CD4-positive, alpha-beta T cell treated with Interleukin-12 subunit alpha and Interleukin-12 subunit beta, for 1 hour (primary cell): ENCODE measurements around the gene CDH13.

Experiments
- DNase-seq: peaks from one replicate; pipeline ENCODE4 v3.0.0-alpha.2; 2020

CDH13 gene

DNA sequence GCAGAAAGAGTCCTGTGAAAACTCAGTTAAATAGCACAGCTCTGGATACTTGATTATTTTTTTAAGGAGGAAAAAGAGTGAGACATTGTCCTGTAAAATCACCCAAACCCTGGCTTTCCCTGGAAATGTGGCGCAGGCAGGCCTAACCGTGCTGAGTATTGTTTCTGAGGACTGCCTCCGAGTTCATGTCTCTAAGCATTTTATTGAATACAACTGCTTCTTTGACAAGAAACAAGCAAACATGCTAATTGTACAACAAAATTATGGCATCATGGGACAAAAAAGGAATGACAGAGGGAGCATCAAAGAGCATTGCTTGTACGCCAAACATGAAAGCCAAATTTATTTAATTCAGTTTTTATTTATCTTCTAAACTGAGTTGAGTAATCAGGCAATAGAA is 1116.5 kb downstream of the CDH13 start:
- no peak for DNase-seq

DNA sequence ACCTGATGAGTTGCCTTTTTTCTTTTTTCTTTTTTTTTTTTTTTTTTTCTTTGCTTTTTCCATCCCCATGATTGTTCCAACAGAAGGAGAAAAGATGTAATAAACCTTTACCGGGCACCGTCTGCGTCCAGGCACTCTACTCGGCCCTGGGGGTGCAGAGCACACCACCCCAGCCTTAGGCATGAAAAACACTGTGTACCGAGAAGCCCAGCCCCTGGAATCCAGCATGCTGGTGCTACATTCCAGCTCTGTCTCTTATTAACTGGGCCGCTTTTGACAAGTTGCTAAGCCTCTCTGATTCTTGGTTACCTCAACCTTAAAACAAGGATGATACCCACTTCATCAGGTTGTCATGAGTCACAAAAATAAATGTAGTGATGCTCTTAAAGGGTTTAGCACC is 1117.0 kb downstream of the CDH13 start:
- DNase-seq, result no peak

DNA sequence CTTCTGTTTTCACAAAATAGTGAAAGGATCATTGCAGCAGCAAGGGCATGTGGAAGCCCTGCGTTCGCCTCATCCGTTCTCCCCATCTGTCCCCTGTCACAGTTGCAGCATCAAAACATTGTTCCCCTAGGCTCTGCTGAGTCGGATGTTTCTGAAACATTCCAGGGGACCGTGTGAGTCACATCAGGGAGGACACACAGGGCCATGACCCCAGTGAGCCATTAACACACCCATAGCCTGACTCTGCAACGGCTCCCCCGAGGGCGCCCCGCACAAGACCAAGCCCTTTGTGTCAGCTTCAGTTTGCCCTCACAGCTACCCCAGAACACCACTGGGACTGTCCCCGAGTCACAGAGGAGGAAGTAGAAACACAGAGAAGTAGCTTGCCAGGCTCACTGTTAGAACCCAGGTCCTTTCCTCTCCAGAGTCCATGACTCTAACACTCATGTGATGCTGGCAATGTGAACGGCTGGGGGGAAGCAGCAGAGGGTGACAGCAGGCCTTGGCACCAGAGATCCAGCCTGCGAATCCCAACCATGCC is 1117.7 kb downstream of the CDH13 start:
- DNase-seq, result peak; percentile 6

DNA sequence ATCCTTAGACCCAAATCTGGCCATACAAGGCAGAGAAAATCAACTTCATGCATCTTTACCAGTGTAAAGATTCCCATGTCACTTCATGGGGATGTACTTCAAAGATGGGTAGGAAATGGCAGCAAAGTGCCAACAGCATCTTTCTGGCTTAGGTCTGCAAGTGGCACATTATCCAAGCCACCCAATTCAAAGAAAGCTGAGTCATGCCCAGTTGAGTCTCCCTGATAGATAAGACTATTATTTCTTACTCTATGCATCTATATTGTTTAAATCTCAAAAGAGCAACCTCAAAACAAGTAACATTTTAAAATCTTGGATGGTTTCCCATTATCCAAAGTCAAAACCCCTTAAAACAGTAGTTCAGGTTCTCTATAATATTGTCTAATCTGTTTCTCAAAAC is 1119.8 kb downstream of the CDH13 start:
- DNase-seq, result no peak

DNA sequence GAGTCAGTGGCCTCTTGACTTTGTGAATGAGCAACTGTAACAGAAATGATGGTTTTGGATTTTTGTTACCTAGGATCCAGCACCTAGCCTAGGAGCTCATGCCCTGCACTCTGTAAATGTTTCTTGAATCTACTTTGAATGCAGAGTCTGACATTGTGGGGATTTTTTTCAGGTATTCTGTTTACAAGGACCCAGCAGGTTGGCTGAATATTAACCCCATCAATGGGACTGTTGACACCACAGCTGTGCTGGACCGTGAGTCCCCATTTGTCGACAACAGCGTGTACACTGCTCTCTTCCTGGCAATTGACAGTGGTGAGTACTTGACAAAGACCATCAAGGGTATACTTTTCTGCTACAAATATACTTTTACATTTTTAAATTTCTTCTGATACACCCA is 1121.2 kb downstream of the CDH13 start:
- DNase-seq, result no peak

DNA sequence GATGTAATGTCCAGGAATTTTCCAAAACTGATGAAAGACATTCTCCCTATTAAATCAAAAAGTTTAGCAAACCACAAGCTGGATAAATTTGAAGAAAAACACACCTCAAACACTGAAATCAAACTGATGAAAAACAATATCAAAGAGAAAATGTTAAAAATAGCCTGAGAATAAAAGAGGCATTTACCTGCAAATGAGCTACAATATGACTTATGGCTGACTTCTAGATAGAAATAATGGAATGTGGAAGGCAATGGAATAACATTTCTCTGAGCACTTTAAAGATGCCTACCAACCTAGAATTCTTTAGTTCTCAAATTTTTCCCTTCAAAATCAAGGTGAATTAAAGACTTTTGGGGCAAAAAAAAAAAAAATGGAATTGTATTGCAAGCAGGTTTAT is 1128.6 kb downstream of the CDH13 start:
- DNase-seq, result no peak

DNA sequence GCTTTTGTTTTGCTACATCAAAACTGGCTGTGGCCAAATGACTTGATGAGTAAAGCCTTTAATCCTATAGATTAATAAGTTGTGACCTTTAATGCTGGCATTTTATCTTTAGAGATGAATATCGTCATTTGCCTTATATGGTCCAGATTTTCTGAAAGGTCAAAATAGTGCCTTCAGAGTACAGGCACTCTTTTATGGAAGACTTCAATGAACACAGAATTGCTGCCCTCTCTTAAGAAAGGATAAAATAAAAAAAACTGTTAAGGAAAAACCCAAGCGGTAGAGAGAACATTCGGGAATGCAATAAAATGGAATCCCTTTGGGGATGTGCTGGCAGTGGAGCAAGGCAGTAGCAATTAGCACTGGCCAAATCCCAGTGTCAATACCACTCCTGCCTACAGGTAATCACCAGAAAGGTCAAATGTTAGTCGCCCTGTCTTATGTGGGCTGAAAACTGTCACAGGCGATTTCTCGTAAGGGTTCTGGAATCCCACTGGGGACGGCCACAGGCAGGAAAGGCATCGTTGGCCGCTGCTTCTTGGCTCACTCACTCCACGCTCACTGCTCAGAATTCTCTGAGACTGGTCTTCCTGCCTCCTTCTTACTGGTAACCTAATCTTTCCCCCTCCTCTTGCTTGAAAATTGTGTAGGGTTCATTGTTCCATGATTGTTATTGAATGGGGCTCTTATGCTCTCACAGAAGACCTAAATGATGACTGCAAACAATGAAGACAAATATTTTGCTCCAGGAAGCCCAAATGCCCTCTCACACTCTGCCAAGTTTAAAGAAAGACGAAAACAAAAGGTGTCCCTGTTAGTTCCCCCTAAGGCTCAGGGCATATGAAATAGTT is 1135.6 kb downstream of the CDH13 start:
- no peak for DNase-seq

DNA sequence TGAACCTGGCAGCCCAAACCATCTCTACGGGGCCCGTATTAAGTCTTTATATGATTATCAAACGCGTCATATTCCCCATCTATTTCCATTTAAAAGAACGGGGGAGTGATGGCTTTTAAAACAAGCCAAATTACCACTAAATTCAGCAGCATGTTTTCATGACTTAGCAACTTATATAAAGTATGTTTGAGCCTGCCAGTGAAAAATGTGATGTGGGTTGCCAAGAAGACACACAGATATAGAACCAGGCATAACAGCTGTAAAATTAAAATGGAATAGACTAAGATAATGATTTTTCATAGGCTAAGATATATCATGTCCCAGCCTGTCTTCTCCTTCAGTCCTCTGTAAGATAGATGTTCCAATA is 1136.2 kb downstream of the CDH13 start:
- DNase-seq, result no peak

DNA sequence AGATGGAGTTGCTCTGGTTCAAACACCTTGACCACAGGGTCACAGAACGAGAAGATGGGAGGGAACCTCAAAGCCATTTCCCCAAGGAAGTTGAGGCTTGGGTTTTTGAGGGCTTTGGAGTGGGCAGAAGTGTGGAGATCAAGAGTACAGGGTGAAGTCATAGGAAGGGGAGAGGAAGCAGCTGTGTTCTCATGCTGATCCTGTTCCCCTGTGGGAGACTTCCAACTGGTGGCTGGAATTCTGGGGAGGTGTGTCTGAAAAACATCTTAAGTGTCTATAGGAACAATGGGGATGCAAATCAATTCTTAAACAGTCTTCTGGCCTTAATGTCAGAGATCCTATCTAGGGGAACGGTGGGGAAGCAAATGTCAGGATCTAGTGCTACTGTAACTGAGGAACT is 1142.2 kb downstream of the CDH13 start:
- no peak for DNase-seq

DNA sequence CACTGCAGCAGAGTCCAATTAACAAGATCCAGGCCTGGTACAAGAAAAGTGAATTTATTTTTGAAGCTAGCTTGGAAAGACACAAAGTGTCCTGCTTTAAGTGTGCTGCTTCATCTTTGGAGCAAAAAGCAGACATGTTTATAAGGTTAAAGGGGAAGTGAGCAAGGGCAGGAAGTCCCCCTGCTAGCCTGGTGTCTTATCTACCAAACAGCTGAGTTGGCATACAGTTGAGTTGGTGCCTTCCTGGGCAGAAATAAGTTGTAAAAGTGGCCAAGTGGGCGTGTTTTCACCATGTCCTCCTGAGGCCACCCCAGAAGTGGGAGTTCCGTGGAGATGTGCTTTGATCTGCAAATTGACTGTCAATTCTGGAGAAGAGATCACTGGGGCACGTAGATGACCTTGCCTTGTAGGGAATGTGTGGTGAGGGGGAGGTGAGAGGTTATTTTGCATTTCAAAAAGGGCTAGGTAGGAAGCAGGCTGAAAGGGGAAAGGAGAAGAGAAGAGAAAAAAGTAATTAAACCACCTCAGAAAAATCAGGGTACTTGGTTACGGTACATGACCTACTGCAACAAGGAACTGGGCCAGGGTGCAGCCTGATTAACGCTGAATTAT is 1142.7 kb downstream of the CDH13 start:
- no peak for DNase-seq

DNA sequence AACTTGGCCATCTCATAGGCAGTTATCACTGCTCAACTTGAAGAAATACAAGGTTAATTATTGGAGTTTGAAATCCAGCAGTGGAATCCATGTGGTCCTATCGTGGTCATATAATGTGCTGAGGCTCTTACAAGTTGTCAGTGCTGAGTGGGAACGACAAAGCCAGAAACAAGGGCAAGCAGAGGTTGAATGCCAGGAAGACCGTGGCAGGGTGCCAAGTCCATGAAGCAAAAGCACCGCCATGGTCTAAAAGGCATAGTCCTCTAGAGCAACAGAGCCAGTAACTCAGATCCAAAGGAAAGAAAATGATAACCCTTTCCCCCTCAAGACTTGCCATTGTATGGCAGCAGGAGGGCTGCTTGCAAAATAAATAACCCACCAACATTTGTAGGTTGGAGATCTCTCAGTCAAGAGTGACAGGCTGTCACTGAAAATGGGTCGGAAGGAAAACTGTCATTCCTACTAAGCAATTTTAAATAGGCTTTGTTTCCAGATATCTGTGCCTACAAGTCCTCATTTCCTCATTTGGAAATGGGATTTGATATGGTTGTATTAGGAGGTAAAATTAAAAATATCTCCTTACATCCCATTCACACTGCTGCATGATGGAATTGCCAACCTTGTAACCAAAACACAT is 1144.7 kb downstream of the CDH13 start:
- no peak for DNase-seq

DNA sequence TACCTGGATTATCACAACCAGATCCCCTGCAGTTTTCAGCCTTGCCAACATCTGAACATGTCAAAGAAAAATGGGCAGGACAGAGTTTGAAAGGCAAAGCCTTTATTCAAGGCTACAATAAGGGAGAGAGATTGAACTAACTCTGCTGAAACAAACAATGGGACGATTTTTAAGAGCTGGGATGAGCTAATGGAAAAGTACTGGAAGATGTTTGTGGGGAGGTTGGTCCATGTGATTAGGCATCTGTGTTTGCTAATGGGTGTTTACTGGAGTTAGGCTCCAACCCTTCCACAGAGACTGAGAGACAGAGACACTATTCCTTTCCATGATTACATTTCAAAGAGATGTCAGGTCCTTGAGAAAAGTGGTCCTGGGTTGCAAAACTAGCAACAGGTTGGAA is 1146.0 kb downstream of the CDH13 start:
- no peak for DNase-seq

DNA sequence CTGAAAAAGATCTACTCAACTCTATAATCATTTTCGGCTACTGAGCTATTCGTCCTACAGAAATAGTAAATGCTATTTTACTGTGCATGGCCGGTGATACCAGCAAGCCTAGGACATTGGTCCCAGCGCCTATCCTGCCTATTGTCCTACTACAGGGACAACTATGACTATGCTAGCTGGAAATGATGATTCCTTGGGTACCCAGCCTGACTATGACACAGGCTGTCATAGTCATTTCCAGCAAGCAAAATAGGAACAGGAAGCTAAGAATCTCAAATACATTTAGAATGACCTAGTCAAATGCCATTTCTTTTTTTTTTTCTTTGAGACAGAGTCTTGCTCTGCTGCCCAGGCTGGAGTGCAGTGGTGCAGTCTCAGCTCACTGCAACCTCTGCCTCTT is 1147.3 kb downstream of the CDH13 start:
- no peak for DNase-seq

DNA sequence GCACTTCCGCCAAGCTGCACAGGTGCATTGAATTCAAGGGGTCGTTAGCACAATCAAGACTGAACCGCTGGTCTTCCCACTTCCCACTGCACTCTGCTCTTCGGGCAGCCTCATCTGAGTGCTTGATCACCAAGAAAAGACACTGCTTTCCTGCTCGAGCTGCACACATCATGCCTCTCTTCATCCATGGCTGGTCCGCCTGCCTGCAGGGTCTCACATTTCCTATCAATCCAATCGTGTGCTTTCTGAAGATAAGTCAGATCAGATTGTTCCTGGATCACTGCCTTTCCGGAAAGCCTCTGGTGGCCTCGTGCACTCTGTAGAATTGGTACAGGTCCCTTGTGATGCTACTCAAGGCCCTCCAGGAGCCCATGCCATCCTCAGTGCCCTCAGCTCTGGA is 1150.2 kb downstream of the CDH13 start:
- no peak for DNase-seq

DNA sequence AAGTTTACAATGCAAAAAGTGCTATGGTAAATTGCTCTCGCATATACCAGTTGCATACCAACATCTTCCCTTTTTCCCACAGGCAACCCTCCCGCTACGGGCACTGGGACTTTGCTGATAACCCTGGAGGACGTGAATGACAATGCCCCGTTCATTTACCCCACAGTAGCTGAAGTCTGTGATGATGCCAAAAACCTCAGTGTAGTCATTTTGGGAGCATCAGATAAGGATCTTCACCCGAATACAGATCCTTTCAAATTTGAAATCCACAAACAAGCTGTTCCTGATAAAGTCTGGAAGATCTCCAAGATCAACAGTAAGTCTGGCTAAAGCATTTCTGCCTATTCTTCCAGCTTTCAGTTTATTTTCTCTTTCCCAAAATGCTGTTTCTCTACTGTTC is 1153.1 kb downstream of the CDH13 start:
- no peak for DNase-seq

DNA sequence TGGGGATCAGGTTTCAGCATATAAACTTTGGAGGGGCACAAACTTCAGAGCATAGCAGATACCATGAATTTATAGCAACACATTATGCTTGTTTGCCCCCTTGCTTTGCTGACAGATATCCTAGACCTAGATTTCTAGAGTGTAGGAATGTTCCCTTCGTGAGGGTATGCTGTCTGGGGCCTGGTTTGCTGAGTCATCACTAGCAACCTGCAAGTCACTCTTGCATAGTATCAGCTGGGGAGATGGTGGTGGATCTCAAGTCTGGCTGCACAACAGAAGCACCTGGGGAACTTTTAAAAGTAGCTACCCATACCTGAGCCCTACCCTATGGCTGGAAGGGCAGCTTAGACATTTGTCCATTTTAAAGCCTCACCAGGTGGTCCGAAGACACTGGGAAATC is 1158.7 kb downstream of the CDH13 start:
- DNase-seq, result no peak

DNA sequence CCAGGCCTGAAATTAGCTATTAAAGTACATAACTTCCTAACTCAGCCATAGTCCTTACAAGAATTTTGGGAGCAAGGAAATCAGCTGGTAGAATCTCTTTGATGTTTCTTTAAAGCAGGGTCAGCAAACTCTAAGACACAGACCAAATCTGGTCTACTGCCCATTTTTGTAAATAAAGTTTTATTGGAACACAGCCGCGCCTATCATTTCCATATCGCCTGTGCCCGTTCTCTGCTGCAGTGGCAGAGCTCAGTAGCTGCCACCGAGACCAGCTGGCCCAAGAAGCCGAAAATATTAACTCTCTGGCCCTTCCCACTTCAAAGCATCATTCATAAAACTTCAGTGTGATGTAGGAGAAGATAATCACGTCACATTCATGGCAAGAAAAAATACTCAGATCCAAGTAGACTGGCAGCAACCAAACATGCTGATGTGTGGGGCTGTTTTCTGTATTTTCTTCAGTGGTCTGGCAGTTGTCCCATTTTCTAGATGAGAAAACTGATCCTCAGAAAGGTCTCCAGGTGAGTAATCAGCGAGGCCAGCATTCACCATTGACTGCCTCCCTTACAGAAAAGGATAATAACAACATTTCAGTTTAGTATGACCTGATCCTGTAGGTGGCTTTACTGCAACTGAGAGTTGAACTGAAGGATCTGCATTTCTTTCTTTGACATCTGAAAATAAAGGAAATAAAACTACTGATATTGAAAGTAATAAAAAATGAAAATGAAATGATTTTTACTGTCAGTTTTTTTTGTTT is 1163.1 kb downstream of the CDH13 start:
- DNase-seq, result no peak

DNA sequence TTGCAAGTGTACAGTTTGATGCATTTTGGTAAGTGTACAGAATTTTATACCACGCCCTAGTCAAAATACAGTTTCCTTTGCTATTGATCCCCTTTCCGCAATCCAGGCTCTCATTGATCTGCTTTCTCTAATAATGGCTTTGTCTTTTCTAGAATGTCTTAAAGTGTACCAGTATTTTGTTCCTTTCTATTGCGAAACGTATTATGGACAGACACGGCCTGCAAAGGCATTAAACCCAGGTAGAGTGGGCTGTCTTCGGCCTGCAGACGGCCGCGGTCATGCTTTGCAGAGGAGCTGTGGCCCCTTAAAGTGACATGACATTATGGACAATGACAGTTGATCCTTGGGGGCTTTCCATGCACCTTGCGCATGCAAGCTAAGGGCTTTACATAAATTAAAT is 1165.1 kb downstream of the CDH13 start:
- DNase-seq, result no peak

DNA sequence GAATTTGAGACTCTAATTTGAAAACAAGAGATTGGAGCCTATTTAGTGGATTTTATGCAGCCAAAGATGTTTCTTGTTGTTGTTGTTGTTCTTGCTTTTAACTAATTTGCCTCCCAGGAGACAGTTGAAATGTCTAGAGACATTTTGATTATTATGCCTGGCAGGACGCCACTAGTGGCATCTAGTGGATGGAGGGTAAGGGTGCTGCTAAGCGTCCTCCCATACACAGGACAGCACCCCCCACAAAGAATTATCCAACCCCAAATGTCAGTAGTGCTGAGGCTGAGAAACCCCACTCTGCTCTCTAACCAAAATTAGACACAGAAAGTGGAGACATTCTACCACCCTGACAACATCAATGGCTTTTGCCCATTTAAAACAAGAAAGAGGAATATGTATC is 1165.6 kb downstream of the CDH13 start:
- DNase-seq, result no peak

DNA sequence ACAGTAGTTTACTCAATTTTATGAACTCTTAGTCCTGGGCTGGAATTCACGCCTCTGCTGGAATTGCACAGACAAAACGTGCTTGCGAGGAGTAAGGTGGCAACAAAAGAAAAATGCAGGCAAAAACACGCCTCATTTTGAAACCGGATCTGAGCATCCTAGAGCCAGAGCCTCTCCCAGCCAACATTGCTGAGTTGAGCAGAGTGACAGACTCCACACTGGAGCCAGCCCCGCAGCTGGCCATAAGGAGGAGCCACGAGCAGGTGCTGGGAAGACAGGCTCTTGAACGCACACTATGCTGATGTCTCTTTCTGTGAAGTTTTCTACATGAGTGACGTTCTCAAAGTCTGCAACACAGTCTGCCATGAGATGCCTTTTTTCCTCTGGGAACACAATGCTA is 1166.4 kb downstream of the CDH13 start:
- no peak for DNase-seq

DNA sequence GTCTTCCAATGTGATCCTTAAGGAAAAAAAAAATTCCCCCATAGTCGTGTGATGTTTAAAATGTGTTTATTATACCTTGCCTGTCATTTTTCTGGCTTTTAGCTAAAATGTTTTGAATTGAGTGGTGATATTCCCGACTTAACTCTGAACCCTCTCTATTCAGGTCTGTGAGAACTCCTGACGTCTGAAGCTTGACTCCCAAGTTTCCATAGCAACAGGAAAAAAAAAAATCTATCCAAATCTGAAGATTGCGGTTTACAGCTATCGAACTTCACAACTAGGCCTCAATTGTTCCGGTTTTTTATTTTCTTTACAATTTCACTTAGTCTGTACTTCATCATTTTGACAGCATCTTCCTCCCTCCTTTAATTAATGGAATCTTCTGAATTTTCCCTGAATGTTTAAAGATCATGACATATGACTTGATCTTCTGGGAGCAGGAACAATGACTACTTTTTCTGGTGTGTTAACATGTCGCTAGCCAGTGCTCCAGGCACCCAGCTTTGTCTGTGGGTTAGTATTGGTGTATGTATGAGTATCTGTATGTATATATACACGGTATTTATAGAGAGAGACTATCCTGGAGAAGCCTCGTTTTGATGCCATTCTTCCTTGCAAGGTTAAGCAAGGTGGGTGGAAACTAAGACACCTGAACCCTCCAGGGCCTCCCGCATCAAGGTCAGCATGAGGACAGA is 1168.2 kb downstream of the CDH13 start:
- no peak for DNase-seq

DNA sequence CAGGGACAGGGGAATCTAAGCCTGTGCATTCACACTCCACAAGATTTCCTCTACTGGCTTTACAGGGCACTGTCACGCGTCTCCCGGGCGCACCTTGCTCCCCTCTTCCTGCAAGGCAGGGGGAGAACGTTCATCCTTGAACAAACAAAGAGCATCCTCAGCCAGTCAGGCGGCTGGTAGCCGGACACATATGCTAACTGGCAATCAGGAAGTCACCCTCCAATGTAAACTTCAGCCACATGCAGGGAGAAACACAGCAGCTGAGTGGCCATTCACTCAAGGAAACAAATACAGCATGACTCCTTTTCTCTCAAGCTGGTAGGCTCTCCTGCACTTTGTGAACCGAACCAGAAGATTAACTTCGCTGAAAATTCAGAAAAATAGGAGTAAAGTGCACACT is 1170.2 kb downstream of the CDH13 start:
- DNase-seq, result no peak

DNA sequence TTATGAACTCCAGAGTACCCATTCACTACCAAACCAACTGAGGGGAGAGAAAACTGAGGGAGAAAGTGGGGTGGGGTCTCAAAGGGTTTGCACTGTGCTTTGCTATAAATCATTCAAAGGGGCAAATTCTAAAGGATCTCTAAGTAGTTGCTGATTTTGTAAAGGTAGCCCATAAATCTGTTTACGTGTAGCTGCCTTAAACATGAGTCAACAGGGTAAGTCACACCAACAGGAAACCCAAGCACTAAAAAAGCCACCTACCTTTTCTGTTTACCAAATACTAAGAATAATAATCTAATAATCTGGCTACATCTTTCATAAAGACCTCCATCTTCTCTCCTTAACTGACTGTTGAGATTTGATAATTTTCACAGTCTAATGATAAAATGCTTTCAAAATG is 1172.6 kb downstream of the CDH13 start:
- no peak for DNase-seq
